ENCODE measurements around the gene ABCC5. TPM values are rescaled to one million over a fixed set of nuclear protein-coding genes. Genes with fewer than 3 reads are reported as not detected.

ABCC5 gene
- total and polyA plus RNA-seq, 2 of the 8 experiments (the other 6 are each of a cell fraction or from before 2014, with no cell fraction given): 25.3 to 40.8 TPM

- TF ChIP-seq, protein P1, sequence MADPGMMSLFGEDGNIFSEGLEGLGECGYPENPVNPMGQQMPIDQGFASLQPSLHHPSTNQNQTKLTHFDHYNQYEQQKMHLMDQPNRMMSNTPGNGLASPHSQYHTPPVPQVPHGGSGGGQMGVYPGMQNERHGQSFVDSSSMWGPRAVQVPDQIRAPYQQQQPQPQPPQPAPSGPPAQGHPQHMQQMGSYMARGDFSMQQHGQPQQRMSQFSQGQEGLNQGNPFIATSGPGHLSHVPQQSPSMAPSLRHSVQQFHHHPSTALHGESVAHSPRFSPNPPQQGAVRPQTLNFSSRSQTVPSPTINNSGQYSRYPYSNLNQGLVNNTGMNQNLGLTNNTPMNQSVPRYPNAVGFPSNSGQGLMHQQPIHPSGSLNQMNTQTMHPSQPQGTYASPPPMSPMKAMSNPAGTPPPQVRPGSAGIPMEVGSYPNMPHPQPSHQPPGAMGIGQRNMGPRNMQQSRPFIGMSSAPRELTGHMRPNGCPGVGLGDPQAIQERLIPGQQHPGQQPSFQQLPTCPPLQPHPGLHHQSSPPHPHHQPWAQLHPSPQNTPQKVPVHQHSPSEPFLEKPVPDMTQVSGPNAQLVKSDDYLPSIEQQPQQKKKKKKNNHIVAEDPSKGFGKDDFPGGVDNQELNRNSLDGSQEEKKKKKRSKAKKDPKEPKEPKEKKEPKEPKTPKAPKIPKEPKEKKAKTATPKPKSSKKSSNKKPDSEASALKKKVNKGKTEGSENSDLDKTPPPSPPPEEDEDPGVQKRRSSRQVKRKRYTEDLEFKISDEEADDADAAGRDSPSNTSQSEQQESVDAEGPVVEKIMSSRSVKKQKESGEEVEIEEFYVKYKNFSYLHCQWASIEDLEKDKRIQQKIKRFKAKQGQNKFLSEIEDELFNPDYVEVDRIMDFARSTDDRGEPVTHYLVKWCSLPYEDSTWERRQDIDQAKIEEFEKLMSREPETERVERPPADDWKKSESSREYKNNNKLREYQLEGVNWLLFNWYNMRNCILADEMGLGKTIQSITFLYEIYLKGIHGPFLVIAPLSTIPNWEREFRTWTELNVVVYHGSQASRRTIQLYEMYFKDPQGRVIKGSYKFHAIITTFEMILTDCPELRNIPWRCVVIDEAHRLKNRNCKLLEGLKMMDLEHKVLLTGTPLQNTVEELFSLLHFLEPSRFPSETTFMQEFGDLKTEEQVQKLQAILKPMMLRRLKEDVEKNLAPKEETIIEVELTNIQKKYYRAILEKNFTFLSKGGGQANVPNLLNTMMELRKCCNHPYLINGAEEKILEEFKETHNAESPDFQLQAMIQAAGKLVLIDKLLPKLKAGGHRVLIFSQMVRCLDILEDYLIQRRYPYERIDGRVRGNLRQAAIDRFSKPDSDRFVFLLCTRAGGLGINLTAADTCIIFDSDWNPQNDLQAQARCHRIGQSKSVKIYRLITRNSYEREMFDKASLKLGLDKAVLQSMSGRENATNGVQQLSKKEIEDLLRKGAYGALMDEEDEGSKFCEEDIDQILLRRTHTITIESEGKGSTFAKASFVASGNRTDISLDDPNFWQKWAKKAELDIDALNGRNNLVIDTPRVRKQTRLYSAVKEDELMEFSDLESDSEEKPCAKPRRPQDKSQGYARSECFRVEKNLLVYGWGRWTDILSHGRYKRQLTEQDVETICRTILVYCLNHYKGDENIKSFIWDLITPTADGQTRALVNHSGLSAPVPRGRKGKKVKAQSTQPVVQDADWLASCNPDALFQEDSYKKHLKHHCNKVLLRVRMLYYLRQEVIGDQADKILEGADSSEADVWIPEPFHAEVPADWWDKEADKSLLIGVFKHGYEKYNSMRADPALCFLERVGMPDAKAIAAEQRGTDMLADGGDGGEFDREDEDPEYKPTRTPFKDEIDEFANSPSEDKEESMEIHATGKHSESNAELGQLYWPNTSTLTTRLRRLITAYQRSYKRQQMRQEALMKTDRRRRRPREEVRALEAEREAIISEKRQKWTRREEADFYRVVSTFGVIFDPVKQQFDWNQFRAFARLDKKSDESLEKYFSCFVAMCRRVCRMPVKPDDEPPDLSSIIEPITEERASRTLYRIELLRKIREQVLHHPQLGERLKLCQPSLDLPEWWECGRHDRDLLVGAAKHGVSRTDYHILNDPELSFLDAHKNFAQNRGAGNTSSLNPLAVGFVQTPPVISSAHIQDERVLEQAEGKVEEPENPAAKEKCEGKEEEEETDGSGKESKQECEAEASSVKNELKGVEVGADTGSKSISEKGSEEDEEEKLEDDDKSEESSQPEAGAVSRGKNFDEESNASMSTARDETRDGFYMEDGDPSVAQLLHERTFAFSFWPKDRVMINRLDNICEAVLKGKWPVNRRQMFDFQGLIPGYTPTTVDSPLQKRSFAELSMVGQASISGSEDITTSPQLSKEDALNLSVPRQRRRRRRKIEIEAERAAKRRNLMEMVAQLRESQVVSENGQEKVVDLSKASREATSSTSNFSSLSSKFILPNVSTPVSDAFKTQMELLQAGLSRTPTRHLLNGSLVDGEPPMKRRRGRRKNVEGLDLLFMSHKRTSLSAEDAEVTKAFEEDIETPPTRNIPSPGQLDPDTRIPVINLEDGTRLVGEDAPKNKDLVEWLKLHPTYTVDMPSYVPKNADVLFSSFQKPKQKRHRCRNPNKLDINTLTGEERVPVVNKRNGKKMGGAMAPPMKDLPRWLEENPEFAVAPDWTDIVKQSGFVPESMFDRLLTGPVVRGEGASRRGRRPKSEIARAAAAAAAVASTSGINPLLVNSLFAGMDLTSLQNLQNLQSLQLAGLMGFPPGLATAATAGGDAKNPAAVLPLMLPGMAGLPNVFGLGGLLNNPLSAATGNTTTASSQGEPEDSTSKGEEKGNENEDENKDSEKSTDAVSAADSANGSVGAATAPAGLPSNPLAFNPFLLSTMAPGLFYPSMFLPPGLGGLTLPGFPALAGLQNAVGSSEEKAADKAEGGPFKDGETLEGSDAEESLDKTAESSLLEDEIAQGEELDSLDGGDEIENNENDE (IDR thresholded peaks at IDR 0.05; ENCODE audit: insufficient replicate concordance, low read length): no peak
- no peak for TF ChIP-seq FOSL1 (IDR thresholded peaks at IDR 0.05; ENCODE audit: insufficient read depth, low read depth, low read length)
These were observed 84.5 kb downstream of the ABCC5 start (continued) for GRCh38 chr3:183933160-183933559.

Measured in H1 (cell line).